ENCODE results near the gene TNS1. TPM values are rescaled to one million over a fixed set of nuclear protein-coding genes. Genes with fewer than 3 reads are reported as not detected.

The TNS1 gene
- total RNA-seq, 1 donor from 2014 or later, result 7.9 TPM

DNA sequence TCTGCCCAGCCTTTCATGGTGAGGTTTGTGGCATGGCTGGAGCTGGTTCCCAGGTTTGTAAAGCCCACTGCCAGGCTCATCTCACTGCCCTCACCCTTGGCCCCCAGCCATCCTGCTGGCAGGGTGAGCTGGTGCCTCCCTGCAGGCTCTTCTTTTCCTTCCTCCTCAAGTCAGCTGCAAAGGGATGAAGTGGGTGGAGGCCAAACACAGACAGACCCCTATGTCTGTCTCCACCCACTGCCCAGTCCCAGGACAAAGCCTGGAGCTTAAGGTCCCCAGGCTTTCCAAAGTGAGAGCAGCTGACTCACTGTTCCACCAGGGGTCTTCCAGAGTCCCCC, 92.0 kb downstream of the TNS1 start:
- H3K27me3 Mint-ChIP-seq, result peaks cover 23% of the 10 kb centered on the region
- TF ChIP-seq, protein P1, sequence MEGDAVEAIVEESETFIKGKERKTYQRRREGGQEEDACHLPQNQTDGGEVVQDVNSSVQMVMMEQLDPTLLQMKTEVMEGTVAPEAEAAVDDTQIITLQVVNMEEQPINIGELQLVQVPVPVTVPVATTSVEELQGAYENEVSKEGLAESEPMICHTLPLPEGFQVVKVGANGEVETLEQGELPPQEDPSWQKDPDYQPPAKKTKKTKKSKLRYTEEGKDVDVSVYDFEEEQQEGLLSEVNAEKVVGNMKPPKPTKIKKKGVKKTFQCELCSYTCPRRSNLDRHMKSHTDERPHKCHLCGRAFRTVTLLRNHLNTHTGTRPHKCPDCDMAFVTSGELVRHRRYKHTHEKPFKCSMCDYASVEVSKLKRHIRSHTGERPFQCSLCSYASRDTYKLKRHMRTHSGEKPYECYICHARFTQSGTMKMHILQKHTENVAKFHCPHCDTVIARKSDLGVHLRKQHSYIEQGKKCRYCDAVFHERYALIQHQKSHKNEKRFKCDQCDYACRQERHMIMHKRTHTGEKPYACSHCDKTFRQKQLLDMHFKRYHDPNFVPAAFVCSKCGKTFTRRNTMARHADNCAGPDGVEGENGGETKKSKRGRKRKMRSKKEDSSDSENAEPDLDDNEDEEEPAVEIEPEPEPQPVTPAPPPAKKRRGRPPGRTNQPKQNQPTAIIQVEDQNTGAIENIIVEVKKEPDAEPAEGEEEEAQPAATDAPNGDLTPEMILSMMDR (IDR thresholded peaks at IDR 0.05; ENCODE audit: unreplicated experiment), result no peak
- no peaks in the 10 kb centered on the region for H3K9me3 Mint-ChIP-seq (ENCODE audit: low read depth)
- H3K27ac Mint-ChIP-seq, result no peak overlapping the region
- no peaks in the 10 kb centered on the region for H3K4me1 Mint-ChIP-seq (ENCODE audit: low read depth)
- DNase-seq (ENCODE audit: low spot score, unreplicated experiment), result no peak
- no peaks in the 10 kb centered on the region for H3K36me3 Mint-ChIP-seq (ENCODE audit: insufficient read depth)
- no peak overlapping the region for H3K4me3 Mint-ChIP-seq (ENCODE audit: low read depth)

DNA sequence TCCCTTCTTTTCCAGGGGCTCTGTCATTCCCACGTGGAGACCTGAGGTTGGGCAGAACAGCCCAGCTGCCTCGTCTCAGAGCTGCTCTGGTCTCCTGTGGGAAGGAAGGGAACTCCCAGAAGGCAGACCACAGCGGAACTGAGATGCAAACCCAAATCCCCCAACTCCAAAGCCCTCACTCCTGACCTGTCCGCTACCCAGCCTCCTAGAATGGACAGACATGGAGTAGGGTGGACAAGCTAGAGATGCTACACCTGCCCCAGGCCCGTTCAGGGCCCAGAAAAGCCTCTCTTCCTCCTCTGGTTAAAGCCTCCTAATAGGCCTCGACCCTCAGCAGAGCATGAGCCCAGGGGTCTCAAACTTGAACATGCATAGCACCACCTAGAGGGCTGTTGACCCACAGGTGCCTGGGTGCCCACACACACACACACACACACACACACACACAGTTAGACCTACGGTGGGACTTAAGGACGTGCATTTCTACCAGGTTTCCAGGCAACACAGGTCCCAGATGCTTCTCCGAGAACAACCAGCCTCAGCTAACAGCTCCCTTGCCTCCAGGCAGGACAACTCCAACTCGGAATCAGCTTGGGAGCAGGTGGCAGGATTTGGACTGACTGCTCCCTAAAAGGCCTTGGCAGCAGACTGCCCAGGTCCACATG, 93.5 kb downstream of the TNS1 start:
- no peaks in the 10 kb centered on the region for H3K9me3 Mint-ChIP-seq (ENCODE audit: low read depth)
- H3K27ac Mint-ChIP-seq, result no peak overlapping the region
- no peak overlapping the region for H3K4me3 Mint-ChIP-seq (ENCODE audit: low read depth)
- no peaks in the 10 kb centered on the region for H3K36me3 Mint-ChIP-seq (ENCODE audit: insufficient read depth)
- H3K27me3 Mint-ChIP-seq, result peaks cover 22% of the 10 kb centered on the region
- H3K4me1 Mint-ChIP-seq (ENCODE audit: low read depth), result peaks cover 2% of the 10 kb centered on the region
- DNase-seq (ENCODE audit: low spot score, unreplicated experiment), result no peak
- TF ChIP-seq, protein P1 (IDR thresholded peaks at IDR 0.05; ENCODE audit: unreplicated experiment), result peak; percentile 10

DNA sequence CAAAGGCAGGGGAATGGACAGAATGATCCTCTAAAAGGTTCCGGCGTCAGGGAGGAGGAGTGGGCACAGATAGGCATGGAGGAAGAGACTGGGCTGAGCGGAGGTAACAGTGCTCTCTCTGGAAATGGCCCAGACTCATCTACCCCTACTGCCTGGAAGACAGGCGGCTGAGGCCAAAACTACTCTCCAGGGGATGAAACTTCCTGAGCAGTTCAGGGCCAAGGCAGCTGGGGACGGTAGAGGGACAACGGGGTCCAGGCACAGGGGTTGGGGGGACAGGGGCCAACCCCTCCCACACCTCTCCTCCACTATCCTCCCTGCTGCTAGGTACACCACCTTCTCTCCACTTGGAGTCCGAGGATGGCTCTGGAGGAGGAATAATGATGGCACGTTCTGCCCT, 94.3 kb downstream of the TNS1 start:
- no peak for DNase-seq (ENCODE audit: low spot score, unreplicated experiment)
- Mint-ChIP-seq H3K9me3 (ENCODE audit: low read depth) (no peaks in the 10 kb centered on the region), H3K27me3 (peaks cover 17% of the 10 kb centered on the region), H3K27ac (no peak overlapping the region), H3K4me1 (ENCODE audit: low read depth) (peaks cover 2% of the 10 kb centered on the region), H3K36me3 (ENCODE audit: insufficient read depth) (no peaks in the 10 kb centered on the region), H3K4me3 (ENCODE audit: low read depth) (no peak overlapping the region)
- TF ChIP-seq, protein P1 (IDR thresholded peaks at IDR 0.05; ENCODE audit: unreplicated experiment), result no peak

DNA sequence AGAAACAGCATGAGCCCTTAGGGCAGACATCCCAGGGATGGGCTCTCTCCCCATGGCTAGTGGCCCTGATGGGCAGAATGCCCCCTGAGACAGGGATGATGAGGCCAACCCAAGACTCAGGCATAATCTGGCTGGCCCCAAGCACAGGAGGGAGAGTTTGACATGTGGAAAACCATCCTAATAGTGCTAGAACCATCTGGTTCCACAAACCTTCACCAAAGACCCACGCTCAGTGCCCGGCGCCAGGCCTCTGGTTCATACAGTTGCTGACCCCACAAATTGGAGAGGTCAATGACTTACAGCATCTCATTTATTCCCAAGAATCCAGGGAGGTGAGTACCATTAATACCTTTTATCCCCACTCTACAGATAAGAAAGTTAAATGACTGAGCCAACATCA, 95.5 kb downstream of the TNS1 start:
- no peak for DNase-seq (ENCODE audit: low spot score, unreplicated experiment)
- no peaks in the 10 kb centered on the region for H3K36me3 Mint-ChIP-seq (ENCODE audit: insufficient read depth)
- TF ChIP-seq, protein P1 (IDR thresholded peaks at IDR 0.05; ENCODE audit: unreplicated experiment), result no peak
- H3K27ac Mint-ChIP-seq, result no peak overlapping the region
- H3K27me3 Mint-ChIP-seq, result peaks cover 11% of the 10 kb centered on the region
- no peak overlapping the region for H3K4me3 Mint-ChIP-seq (ENCODE audit: low read depth)
- no peaks in the 10 kb centered on the region for H3K9me3 Mint-ChIP-seq (ENCODE audit: low read depth)
- peaks cover 6% of the 10 kb centered on the region for H3K4me1 Mint-ChIP-seq (ENCODE audit: low read depth)

DNA sequence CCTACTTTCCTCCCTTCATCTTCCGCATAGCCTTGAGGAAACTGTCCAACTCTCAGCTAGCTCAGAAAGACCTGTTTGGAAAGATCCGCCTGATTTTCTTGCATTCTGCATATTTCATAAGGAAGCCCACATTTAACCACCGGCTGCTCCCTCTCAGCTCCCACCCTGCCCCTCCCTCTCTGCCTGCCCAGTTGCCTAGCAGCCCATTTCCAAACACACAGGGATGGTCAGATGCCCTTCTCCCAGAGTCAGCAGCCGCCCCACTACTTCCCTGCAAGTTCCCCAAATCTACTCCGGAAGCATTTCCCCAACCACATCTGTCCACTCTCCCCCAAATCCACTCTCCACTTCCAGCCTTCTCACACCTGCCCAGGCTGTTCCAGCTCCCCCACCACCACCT, 96.0 kb downstream of the TNS1 start:
- Mint-ChIP-seq H3K4me3 (ENCODE audit: low read depth) (no peak overlapping the region), H3K27me3 (peaks cover 11% of the 10 kb centered on the region), H3K27ac (no peak overlapping the region), H3K9me3 (ENCODE audit: low read depth) (no peaks in the 10 kb centered on the region), H3K4me1 (ENCODE audit: low read depth) (peaks cover 9% of the 10 kb centered on the region), H3K36me3 (ENCODE audit: insufficient read depth) (no peaks in the 10 kb centered on the region)
- no peak for DNase-seq (ENCODE audit: low spot score, unreplicated experiment)
- TF ChIP-seq, protein P1 (IDR thresholded peaks at IDR 0.05; ENCODE audit: unreplicated experiment), result no peak
